HS-5 (cell line): ENCODE data around the gene ACP3.
"Not testable (repeated sequence)": the region's sequence is repeated elsewhere in the genome, so short reads cannot be mapped to it uniquely, and the experiment has no call there.

Source experiments
- DNase-seq: peaks from one replicate; pipeline ENCODE4 v3.0.0-alpha.2; 2012; ENCODE audit warnings: low read depth

ACP3 gene

DNA sequence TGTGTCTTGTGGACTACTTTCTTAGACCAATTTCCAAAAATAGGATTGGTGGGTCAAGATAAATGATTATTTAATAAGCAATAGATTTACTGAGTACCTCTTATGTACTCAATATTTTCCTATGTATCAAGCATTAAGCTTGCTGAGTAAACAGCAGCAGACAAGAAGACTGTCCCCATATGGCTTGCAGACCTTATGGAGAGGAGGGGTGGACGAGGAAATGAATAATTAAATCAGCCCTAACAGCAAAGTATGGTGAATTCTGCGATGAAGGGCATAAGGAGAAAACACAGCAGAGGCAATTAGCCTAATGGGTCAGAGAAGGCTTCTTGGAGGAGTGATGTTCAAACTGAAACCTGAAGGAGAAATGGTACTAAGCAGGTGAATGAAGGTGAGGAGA is 45.1 kb downstream of the ACP3 start:
- no peak for DNase-seq

DNA sequence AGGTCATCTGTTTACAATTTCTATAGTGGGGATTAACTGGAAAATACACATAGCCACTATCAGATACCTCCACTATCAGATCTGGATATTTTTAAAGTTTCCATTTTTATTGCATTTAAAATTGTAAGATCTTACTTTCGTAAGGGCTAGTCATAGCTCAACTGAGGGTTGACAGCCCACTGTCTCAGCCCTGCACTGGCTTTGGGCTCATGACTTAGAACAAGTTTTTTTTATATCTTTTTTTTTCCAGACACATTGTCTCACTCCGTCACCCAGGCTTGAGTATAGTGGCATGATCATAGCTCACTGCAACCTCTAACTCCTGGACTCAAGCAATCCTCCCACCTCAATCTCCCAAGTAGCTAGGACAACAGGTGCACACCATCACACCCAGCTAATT is 51.3 kb downstream of the ACP3 start:
- no peak for DNase-seq

DNA sequence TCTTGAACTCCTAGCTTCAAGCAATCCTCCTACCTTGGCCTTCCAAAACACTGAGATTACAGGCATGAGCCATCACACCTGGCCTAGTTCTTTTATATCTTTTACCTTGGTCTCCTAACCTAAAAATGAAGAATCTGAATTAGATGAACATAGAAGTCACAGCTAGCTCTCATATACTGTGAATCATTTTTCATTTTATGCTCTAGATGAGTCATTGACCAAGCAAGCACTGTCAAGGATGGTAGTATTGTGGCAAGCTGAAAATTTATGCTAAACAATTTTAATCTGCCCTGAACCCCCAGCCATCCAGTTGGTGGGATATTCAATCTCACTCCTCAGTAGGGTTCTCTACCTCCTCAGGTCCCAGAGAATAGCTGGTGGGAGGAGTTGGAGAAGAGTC is 51.8 kb downstream of the ACP3 start:
- DNase-seq = no peak

DNA sequence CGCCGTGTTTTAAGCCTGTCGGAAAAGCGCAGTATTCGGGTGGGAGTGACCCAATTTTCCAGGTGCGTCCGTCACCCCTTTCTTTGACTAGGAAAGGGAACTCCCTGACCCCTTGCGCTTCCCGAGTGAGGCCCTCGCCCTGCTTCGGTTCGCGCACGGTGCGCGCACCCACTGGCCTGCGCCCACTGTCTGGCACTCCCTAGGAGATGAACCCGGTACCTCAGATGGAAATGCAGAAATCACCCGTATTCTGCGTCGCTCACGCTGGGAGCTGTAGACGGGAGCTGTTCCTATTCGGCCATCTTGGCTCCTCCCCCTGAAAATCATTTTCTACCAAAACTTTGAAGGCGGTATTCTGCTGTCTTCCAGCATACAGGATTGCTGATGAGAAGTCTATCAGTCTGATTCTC is 59.7 kb downstream of the ACP3 start:
- DNase-seq = not testable (repeated sequence)

DNA sequence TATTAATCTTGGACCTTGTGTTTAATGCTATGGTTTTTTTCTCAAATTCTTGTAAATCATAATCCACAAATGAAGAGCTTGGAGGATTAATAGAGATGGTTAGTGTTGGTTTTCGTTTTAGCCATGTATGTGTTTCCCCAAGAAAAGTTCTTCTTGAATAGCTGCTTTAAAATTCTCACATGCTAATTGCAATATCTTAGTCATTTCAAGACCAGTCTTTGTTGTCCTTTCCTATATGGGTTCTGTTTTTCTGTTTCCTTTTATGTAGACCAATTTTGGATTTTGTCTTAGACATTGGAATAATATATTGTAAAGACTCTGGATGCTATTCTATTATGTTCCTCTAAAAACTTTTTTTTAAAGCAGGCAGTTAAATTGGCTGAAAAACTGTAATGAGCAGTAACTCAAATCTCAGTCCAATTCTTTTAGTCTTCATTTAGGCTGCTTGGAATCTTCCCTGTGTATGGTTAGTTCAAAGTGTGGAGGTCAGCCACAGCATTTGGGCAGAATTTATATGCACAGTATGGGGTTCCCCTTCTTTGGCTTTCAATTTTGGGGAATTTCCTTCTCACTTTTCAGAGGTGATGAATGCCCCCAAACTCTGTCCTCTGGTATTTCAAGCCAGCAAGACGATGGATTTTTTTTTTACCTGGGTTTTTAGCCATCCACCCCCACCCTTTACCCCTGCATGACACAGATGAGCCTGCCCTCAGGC is 61.0 kb downstream of the ACP3 start:
- DNase-seq = no peak

- no peak for DNase-seq
These were observed 61.6 kb downstream of the ACP3 start for GRCh38 chr3:132378846-132379245.

DNA sequence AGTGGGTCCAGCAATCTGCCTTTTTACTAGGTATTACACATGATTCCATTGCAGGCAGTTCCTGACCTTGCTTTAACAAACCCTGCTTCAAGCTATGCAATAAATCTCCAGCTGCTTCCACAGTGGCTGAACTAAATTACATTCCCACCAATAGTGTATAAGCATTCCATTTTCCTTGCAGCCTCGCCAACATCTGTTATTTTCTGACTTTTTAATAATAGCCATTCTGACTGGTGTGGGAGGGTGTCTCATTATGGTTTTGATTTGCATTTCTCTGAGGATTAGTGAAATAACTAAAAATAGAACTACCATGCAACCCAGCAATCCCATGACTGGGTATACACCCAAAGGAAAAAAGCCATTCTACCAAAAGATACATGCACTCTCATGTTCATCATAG is 63.7 kb downstream of the ACP3 start:
- DNase-seq = no peak

DNA sequence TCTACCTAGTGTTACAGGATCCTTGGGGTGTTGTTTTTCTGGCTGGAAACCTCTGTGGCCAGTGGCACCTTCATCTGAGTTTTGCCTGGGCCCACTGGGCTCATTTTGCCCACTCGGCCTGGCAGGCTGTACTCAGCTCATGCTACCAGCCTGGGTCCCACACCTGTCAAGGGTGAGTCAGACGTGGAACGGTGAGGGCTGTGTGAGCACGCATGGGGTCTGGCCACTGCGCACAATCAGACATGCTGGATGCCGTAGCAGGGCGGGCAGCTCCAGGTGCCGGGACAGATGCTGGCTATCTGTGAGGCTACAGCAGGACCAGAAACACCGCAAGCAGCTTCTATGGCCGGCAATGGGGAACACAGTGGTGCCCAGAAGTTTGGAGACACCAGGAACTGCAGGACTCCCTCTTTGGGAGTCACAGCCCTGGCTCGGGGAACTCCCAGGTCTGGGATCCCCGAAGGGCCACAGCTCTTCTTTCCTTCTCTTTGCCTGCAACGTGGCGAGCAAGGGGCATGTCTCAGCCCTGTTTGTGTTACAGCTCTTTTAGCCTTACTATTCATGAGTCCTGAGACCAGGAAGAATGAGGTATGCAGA is 64.2 kb downstream of the ACP3 start:
- no peak for DNase-seq

DNA sequence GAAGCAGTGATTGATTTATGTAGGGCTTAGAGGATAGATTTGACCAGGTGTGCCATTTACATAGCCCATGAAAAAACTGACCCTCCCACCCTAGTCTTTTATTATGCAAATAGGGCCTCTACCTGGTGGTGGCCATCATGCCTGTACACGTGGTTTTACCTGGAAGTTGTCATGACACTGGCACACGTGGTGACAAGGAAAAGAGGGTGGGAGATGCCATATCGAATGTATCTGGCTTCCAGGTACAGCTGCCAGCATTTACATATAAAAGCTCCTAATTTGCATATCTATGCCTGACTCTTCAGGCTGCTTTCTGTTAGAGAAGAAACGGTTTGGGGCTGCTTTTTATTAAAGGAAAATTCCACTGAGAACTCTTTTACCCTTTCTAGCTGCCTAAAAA is 65.1 kb downstream of the ACP3 start:
- no peak for DNase-seq

- no peak for DNase-seq
These were observed 65.5 kb downstream of the ACP3 start for GRCh38 chr3:132382688-132383194.

- no peak for DNase-seq
These were observed 69.1 kb downstream of the ACP3 start for GRCh38 chr3:132386259-132386658.

GRCh38 chr3:132392675-132393074 is 75.5 kb downstream of the ACP3 start:
- DNase-seq = not testable (repeated sequence)

- DNase-seq = no peak
These were observed 77.1 kb downstream of the ACP3 start for GRCh38 chr3:132394320-132394719.

DNA sequence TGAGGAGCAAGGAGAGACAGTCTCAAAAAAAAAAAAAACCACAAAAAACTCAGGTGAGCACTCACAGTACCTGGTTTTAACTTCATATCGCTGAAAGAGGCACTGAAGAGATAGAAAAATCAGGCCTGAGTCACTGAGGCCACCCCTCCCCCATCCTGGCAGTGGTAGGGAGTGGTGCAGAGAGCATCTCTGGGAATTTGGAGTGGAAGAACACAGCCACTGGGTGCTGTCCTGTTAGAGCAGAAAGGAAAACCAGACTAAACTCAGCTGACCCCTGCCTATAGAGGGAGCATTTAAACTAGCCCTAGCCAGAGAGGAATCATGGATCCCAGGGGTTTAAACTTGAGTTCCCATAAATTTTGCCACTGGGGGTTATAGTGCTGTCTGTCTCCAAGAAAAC is 77.9 kb downstream of the ACP3 start:
- no peak for DNase-seq

DNA sequence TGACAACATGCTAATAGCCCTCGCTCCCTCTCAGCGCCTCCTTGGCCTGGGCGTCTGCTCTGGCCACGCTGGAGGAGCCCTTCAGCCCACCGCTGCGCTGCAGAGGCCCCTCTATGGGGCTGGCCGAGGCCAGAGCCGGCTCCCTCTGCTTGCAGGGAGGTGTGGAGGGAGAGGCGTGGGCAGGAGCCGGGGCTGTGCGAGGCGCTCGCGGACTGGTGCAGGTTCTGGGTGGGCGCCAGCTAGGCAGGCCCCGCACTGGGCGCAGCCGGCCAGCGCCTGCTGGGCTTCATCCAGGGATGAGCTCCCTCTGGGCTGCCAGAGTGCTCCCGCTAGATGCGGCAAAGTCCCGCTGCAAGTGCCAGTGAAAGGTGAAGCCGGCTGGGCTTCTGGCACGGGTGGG is 79.0 kb downstream of the ACP3 start:
- DNase-seq = no peak

- not testable (repeated sequence) for DNase-seq
These were observed 79.6 kb downstream of the ACP3 start for GRCh38 chr3:132396776-132397175.

DNA sequence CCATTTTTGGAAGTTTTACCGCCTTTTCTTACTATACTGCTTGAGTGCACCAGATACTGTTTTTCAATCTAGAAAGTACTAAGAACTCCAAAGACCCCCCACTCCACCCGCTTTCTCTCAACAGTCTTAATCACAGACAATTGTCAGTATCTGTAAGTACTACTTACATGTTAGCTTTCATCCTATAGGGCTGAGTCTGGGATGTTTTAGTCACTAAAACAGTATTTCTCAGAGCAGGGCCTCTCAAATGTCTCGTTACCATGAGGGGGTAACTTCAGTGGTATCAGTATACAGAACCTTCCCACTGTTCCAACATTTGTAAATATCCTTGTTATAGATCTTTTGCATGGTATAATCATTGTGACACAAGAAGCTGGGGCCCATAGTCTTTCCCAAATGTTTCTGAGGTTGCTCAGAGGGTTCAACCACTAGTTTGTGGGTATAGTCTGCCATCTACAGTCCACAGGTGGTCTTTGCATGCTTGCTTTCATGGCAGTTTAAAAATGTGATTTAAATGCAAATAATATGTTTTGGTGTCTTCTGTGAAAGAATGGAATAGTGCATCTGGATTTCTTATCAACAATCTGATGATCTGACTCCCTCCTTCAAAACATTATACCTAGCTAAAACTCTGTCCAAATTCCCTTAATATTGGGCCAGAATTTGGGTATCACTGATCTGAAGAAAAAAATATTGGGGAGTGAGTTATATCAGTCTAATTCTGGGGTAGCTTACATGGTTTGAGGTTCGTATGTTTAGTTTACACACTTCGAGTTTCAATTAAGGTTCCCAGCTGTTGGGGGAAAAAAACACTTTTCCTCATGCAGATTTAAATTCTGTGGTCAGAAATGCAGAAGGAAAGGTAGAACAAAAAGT is 82.1 kb downstream of the ACP3 start:
- peak; percentile 39 for DNase-seq

DNA sequence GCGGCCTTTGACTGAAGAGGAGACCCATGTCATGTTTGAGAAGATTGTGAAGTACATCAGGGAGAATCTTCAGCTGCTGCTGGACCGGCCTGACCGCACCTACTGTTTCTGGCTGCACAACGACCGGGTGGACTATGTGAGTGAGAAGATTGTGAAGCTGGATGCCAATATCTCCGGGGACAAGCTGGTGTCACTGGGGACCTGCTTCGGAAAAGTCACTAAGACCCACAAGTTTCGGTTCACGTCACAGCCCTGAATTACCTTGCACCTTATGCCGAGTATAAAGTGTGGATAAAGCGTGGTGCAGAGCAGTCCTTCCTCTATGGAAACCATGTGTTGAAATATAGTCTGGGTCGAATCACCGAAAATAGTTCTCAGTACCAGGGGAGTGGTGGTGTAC is 84.0 kb downstream of the ACP3 start:
- DNase-seq = no peak

DNA sequence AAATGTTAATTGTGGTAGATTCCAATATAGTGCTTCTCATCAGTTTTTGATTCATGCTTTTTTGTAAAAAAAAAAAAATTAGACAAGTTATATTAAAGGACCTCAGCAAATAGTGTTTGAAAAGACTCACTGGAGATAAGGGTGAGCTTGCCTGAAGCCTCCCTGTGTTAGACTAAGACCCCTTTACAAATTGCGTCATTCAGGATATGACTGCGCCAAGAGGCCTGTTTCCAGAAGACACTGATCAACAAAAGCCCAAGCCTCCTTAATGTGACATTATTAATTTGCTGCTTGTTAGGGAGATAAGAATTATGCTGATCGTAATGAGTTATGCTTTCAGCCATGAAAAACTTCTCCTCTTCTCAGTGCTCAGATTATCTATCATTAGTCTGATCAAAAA is 87.1 kb downstream of the ACP3 start:
- no peak for DNase-seq

GRCh38 chr3:132405188-132405587 is 88.0 kb downstream of the ACP3 start:
- no peak for DNase-seq

DNA sequence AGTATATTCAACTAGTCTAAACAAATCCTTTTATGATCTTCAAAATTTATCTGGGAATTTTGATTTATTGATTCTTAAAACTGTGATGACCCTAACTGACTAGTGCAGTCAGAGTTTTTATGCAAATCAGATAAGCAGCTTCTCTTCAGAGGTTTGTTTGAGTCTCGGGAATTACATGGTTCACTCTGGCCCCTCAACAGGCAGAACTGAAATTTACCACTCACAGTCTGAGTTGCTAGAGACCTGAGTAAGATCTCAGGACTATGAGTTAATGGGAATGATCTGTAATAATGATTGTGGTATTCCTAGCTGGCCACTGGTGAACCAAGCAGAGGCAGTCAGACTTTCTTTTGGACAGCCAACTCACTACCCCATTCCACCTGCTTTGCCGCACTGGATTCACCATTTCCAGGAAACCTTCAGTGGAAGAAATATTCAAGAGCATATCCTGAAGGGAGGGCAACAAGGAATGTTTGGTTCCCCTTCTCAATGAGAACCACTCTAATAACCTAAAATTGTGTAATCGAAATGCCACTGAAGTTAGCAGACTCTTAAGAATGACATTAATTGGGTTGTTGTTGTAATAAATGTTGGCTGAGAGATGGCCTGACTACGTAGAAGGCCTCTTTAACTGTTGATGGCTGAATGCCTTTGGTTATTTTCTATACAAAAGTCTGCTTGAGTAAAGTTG is 88.5 kb downstream of the ACP3 start:
- DNase-seq = no peak

- no peak for DNase-seq
These were observed 89.4 kb downstream of the ACP3 start for GRCh38 chr3:132406587-132406986.
